Cardiac fibroblast (primary cell): ENCODE results near the gene BCAR1.

Source experiments
- DNase-seq, 2 donors: peaks; one replicate each; pipeline versions ENCODE4 v3.0.0 to v3.0.0-alpha.2; 2010; ENCODE audit warnings: low read depth in 2 of 2
- H3K4me3 ChIP-seq, 2 donors: replicated peaks in 1 of 2; 1 replicate in 1 of 2; 2 replicates in 1 of 2; pipeline ENCODE4 v1.5.1; 2011; ENCODE audit warnings: low read depth in 2 of 2, low read length in 2 of 2, mild to moderate bottlenecking in 2 of 2, moderate library complexity in 1 of 2
- CTCF ChIP-seq: IDR thresholded peaks from one replicate; pipeline ENCODE4 v1.5.1; 2011; ENCODE audit warnings: low read depth, mild to moderate bottlenecking, low read length, inconsistent platforms

BCAR1 gene

GRCh38 chr16:75238132-75238852 lies 13.1 kb downstream of the BCAR1 start:
- DNase-seq = peak; percentile 90 to 94
- TF ChIP-seq CTCF = peak; percentile 15
- peak overlapping the region in 1 of 2 donors; percentile 21 for H3K4me3 ChIP-seq

- TF ChIP-seq CTCF = no peak
- H3K4me3 ChIP-seq = no peak overlapping the region
- no peak for DNase-seq
Observed at GRCh38 chr16:75237398-75238131, 13.9 kb downstream of the BCAR1 start.

- H3K4me3 ChIP-seq = no peak overlapping the region
- no peak for TF ChIP-seq CTCF
Observed at GRCh38 chr16:75236736-75237397, 14.6 kb downstream of the BCAR1 start.

GRCh38 chr16:75236232-75236631 lies 15.2 kb downstream of the BCAR1 start:
- H3K4me3 ChIP-seq = no peak overlapping the region
- DNase-seq = no peak
- no peak for TF ChIP-seq CTCF

More at GRCh38 chr16:75236736-75237397, 14.6 kb downstream of the BCAR1 start:
- DNase-seq = no peak

GRCh38 chr16:75235721-75236193 lies 15.7 kb downstream of the BCAR1 start:
- no peak overlapping the region for H3K4me3 ChIP-seq
- no peak for TF ChIP-seq CTCF

GRCh38 chr16:75234856-75235696 lies 16.3 kb downstream of the BCAR1 start:
- H3K4me3 ChIP-seq = no peak overlapping the region
- no peak for TF ChIP-seq CTCF
- DNase-seq = no peak

More at GRCh38 chr16:75235721-75236193, 15.7 kb downstream of the BCAR1 start:
- DNase-seq = no peak
